ENCODE data around the gene SCAND1.

SCAND1 gene

GRCh38 chr20:35903843-35904242 lies 50.5 kb downstream of the SCAND1 start:
- DNase-seq: no peak
